Medulla oblongata (tissue), 1 donor: ENCODE measurements around the gene ZMYND19.
"Not testable (repeated sequence)": the region's sequence is repeated elsewhere in the genome, so short reads cannot be mapped to it uniquely, and the experiment has no call there.

Experiments
- DNase-seq: peaks from one replicate; pipeline ENCODE4 v3.0.0-alpha.2; 2015; ENCODE audit errors: extremely low spot score

ZMYND19 gene

GRCh38 chr9:137556069-137556838 is 34.1 kb downstream of the ZMYND19 start:
- no peak for DNase-seq

GRCh38 chr9:137555179-137555578 is 35.1 kb downstream of the ZMYND19 start:
- DNase-seq: no peak

- no peak for DNase-seq
Measured at GRCh38 chr9:137554349-137554748, 36.0 kb downstream of the ZMYND19 start.

GRCh38 chr9:137553654-137554053 is 36.7 kb downstream of the ZMYND19 start:
- not testable (repeated sequence) for DNase-seq

GRCh38 chr9:137552022-137552768 is 38.1 kb downstream of the ZMYND19 start:
- no peak for DNase-seq

GRCh38 chr9:137551264-137552021 is 38.9 kb downstream of the ZMYND19 start, which contains the start of gene MRPL41:
Gene MRPL41, plus strand, starts transcription at chr9:137551879. Its CDS starts 203 bp downstream, at chr9:137552082.
- peak; percentile 89 for DNase-seq

- DNase-seq: not testable (repeated sequence)
Measured at GRCh38 chr9:137550958-137551263, 39.4 kb downstream of the ZMYND19 start.

- DNase-seq: peak; percentile 92
Measured at GRCh38 chr9:137550231-137550621, 40.1 kb downstream of the ZMYND19 start, which contains the start of gene PNPLA7. Gene PNPLA7, minus strand, starts transcription at chr9:137550402. Its CDS starts 205 bp downstream, at chr9:137550197.

GRCh38 chr9:137547687-137548543 is 42.4 kb downstream of the ZMYND19 start:
- no peak for DNase-seq

GRCh38 chr9:137545123-137545522 is 45.2 kb downstream of the ZMYND19 start:
- DNase-seq: no peak

GRCh38 chr9:137544176-137544760 is 46.0 kb downstream of the ZMYND19 start:
- no peak for DNase-seq

GRCh38 chr9:137543237-137543963 is 46.9 kb downstream of the ZMYND19 start:
- DNase-seq: no peak

GRCh38 chr9:137542486-137542885 is 47.8 kb downstream of the ZMYND19 start:
- no peak for DNase-seq

- DNase-seq: no peak
Measured at GRCh38 chr9:137540536-137540935, 49.8 kb downstream of the ZMYND19 start.

GRCh38 chr9:137538058-137538457 is 52.3 kb downstream of the ZMYND19 start:
- DNase-seq: no peak

GRCh38 chr9:137536594-137537131 is 53.6 kb downstream of the ZMYND19 start:
- DNase-seq: not testable (repeated sequence)

GRCh38 chr9:137535120-137535428 is 55.2 kb downstream of the ZMYND19 start:
- DNase-seq: no peak

GRCh38 chr9:137534256-137535119 is 55.8 kb downstream of the ZMYND19 start:
- peak; percentile 48 for DNase-seq

GRCh38 chr9:137532891-137533468 is 57.3 kb downstream of the ZMYND19 start:
- not testable (repeated sequence) for DNase-seq
